Body of pancreas (tissue), 4 donors: Measurements from ENCODE around the gene C5. TPM values are rescaled to one million over a fixed set of nuclear protein-coding genes. Genes with fewer than 3 reads are reported as not detected.
A peak's percentile ranks its signal among the peaks of the same experiment; 100 is the strongest.

ENCODE experiments used
- ATAC-seq: fragments of 150-250 bp; one replicate; pipeline ENCODE4 v1.9.1; 2016
- DNase-seq, 4 donors: peaks; one replicate each; pipeline ENCODE4 v3.0.0-alpha.2; 2019
- H3K27ac ChIP-seq, 4 donors: fragments of 200-600 bp; sonication (generic); 1 replicate in 3 of 4; 2 replicates in 1 of 4; pipeline versions ENCODE4 v1.5.1 to v1.6.1; 2016 to 2019; ENCODE audit warnings: mild to moderate bottlenecking in 1 of 4, mixed read lengths in 1 of 4, moderate library complexity in 1 of 4
- H3K27me3 ChIP-seq, 2 donors: fragments of 200-600 bp; sonication (generic); one replicate each; pipeline ENCODE4 v1.6.0; 2016; ENCODE audit warnings: mild to moderate bottlenecking in 1 of 2
- H3K36me3 ChIP-seq, 2 donors: fragments of 200-600 bp; sonication (generic); replicated peaks in 1 of 2; 2 replicates each; pipeline ENCODE4 v1.5.1; 2016; ENCODE audit warnings: low read depth in 2 of 2; ENCODE audit not compliant: insufficient read depth in 1 of 2
- H3K4me1 ChIP-seq: fragments of 200-600 bp; sonication (generic); one replicate; pipeline ENCODE4 v1.6.0; 2016
- H3K4me3 ChIP-seq, 2 donors: fragments of 200-600 bp; sonication (generic); 1 replicate in 1 of 2; 2 replicates in 1 of 2; pipeline ENCODE4 v1.5.1; 2016 to 2019
- H3K9me3 ChIP-seq, 3 donors: fragments of 200-600 bp; sonication (generic); 1 replicate in 2 of 3; 2 replicates in 1 of 3; pipeline ENCODE4 v1.5.1; 2016
- CTCF ChIP-seq, 7 experiments: fragments of 450-650 bp in 4 of 7; fragments of 200-600 bp in 3 of 7; sonication (generic) in 3 of 7; IDR thresholded peaks; one replicate each; pipeline ENCODE4 v1.5.1; 2016 to 2019; ENCODE audit warnings: antibody characterized with exemption in 7 of 7
- POLR2A ChIP-seq, 3 donors: fragments of 450-650 bp; IDR thresholded peaks; one replicate each; pipeline ENCODE4 v1.6.1; 2016; ENCODE audit warnings: antibody characterized with exemption in 3 of 3, mild to moderate bottlenecking in 2 of 3
- WGBS, 2 donors: methylation state at CpG; one replicate each; pipeline ENCODE4 v1.1.5; 2017; 5-methylcytosine and 5-hydroxymethylcytosine counted together
- intact Hi-C: fragments of 100-400 bp; cut with DNase I; formaldehyde crosslinking; loops from one replicate; pipeline ENCODE4 v1.15.1; 2023
- total RNA-seq, 2 donors: library from RNA; depleted of rRNA; stranded (reverse); fragments of >200 nt; gene quantifications; one replicate each; pipeline ENCODE4 v1.1.0, GENCODE V29; 2016

C5 gene
- total RNA-seq, 2 donors from 2014 or later: 7.3 to 16.1 TPM

GRCh38 chr9:120936764-120937122, 113.3 kb downstream of the C5 start:
- Histone ChIP-seq H3K4me1 (peaks cover 34% of the 10 kb centered on the region), H3K27me3 (no peaks in the 10 kb centered on the region), H3K9me3 (no peaks in the 10 kb centered on the region), H3K4me3 (no peak overlapping the region), H3K27ac (peak overlapping the region in 2 of 4 donors; percentile 79 to 82), H3K36me3 (no peaks in the 10 kb centered on the region)
- no peak for ATAC-seq
- intact Hi-C loops: no loop called here
- 47 to 52% methylated on average over 2 of the region's 2 CpGs for WGBS, 2 donors
- TF ChIP-seq CTCF (IDR thresholded peaks at IDR 0.05): peak in 1 of 7 experiments; percentile 2
- no peak for TF ChIP-seq POLR2A (IDR thresholded peaks at IDR 0.05)
- no peak for DNase-seq

- Histone ChIP-seq H3K9me3 (no peaks in the 10 kb centered on the region), H3K27ac (peak overlapping the region; percentile 33 to 82 (median 75)), H3K4me3 (no peak overlapping the region), H3K27me3 (no peaks in the 10 kb centered on the region), H3K36me3 (no peaks in the 10 kb centered on the region), H3K4me1 (peaks cover 28% of the 10 kb centered on the region)
- 11 to 15% methylated on average over 9 to 10 of the region's 10 CpGs for WGBS, 2 donors
- intact Hi-C loops: no loop called here
- TF ChIP-seq POLR2A (IDR thresholded peaks at IDR 0.05): no peak
- peak; percentile 78 to 93 (median 89) for TF ChIP-seq CTCF (IDR thresholded peaks at IDR 0.05)
- DNase-seq: peak; percentile 94 to 97 (median 94)
- ATAC-seq: peak; percentile 84
Observed at GRCh38 chr9:120936011-120936763, 113.9 kb downstream of the C5 start.

- no peak overlapping the region for H3K4me3 ChIP-seq
Observed at GRCh38 chr9:120935383-120935857, 114.7 kb downstream of the C5 start.

GRCh38 chr9:120934281-120934680, 115.8 kb downstream of the C5 start:
- 55 to 58% methylated on average over 3 of the region's 3 CpGs for WGBS, 2 donors
- no peaks in the 10 kb centered on the region for H3K36me3 ChIP-seq
- DNase-seq: peak in 1 of 4 donors; percentile 35
- ATAC-seq: no peak
- intact Hi-C loops: loop anchor here (5.0 kb wide), 1 partner anchor 182 kb away; no protein-coding TSS in a partner anchor
- no peaks in the 10 kb centered on the region for H3K9me3 ChIP-seq
- H3K4me3 ChIP-seq: no peak overlapping the region
- peak overlapping the region in 3 of 4 donors; percentile 71 to 82 (median 79) for H3K27ac ChIP-seq
- TF ChIP-seq CTCF (IDR thresholded peaks at IDR 0.05) (no peak), POLR2A (IDR thresholded peaks at IDR 0.05) (no peak)
- peaks cover 33% of the 10 kb centered on the region for H3K4me1 ChIP-seq
- H3K27me3 ChIP-seq: no peaks in the 10 kb centered on the region

More at GRCh38 chr9:120935383-120935857, 114.7 kb downstream of the C5 start:
- Histone ChIP-seq H3K9me3 (no peaks in the 10 kb centered on the region), H3K27me3 (no peaks in the 10 kb centered on the region), H3K27ac (peak overlapping the region; percentile 33 to 82 (median 75)), H3K4me1 (peaks cover 25% of the 10 kb centered on the region), H3K36me3 (no peaks in the 10 kb centered on the region)
- TF ChIP-seq CTCF (IDR thresholded peaks at IDR 0.05) (peak in 1 of 7 experiments; percentile 3), POLR2A (IDR thresholded peaks at IDR 0.05) (peak; percentile 26 to 76 (median 69))
- DNase-seq: peak; percentile 98 to 100 (median 99)
- WGBS, 2 donors: 0 to 1% methylated on average over 3 to 4 of the region's 4 CpGs
- intact Hi-C loops: no loop called here
- peak; percentile 96 for ATAC-seq
